ENCODE results near the gene C9. TPM values are rescaled to one million over a fixed set of nuclear protein-coding genes. Genes with fewer than 3 reads are reported as not detected.

The C9 gene
- total and polyA plus RNA-seq, 8 donors, result 0.58 TPM; not detected in 7

- ATAC-seq, result no peak
- H3K27ac ChIP-seq, result no peak overlapping the region
- DNase-seq, result no peak
Measured at GRCh38 chr5:39352170-39352569, 12.1 kb downstream of the C9 start.

GRCh38 chr5:39349484-39349883, 14.8 kb downstream of the C9 start:
- no peak for TF ChIP-seq CTCF (IDR thresholded peaks at IDR 0.05)
- no peaks in the 10 kb centered on the region for H3K36me3 ChIP-seq
- H3K27ac ChIP-seq, result no peak overlapping the region
- ATAC-seq, result no peak
- H3K4me3 ChIP-seq, result no peak overlapping the region
- no peaks in the 10 kb centered on the region for H3K27me3 ChIP-seq
- H3K4me1 ChIP-seq, result no peaks in the 10 kb centered on the region
- H3K9me3 ChIP-seq, result peaks cover 0 to 17% of the 10 kb centered on the region in 2 donors
- intact Hi-C loops (cut with DNase I), result no loop called here
- DNase-seq, result no peak

More at GRCh38 chr5:39352170-39352569, 12.1 kb downstream of the C9 start:
- Histone ChIP-seq H3K4me3 (no peak overlapping the region), H3K9me3 (peaks cover 0 to 17% of the 10 kb centered on the region in 2 donors), H3K4me1 (no peaks in the 10 kb centered on the region), H3K36me3 (no peaks in the 10 kb centered on the region), H3K27me3 (no peaks in the 10 kb centered on the region)
- TF ChIP-seq CTCF (IDR thresholded peaks at IDR 0.05), result no peak
- intact Hi-C loops (cut with DNase I), result no loop called here

GRCh38 chr5:39342460-39342859, 21.8 kb downstream of the C9 start:
- DNase-seq (no peak), ATAC-seq (no peak)
- no peaks in the 10 kb centered on the region for H3K9me3 ChIP-seq
- intact Hi-C loops (cut with DNase I), result no loop called here
- H3K27ac ChIP-seq, result no peak overlapping the region
- no peak for TF ChIP-seq CTCF (IDR thresholded peaks at IDR 0.05)
- H3K4me3 ChIP-seq, result no peak overlapping the region
- no peaks in the 10 kb centered on the region for H3K4me1 ChIP-seq
- H3K27me3 ChIP-seq, result no peaks in the 10 kb centered on the region
- H3K36me3 ChIP-seq, result no peaks in the 10 kb centered on the region

- Histone ChIP-seq H3K4me1 (no peaks in the 10 kb centered on the region), H3K27me3 (no peaks in the 10 kb centered on the region), H3K9me3 (no peaks in the 10 kb centered on the region), H3K4me3 (no peak overlapping the region), H3K36me3 (no peaks in the 10 kb centered on the region), H3K27ac (no peak overlapping the region)
- DNase-seq (no peak), ATAC-seq (no peak)
- intact Hi-C loops (cut with DNase I), result no loop called here
- TF ChIP-seq CTCF (IDR thresholded peaks at IDR 0.05), result no peak
Measured at GRCh38 chr5:39341896-39342295, 22.4 kb downstream of the C9 start.

- Histone ChIP-seq H3K27me3 (no peaks in the 10 kb centered on the region), H3K27ac (no peak overlapping the region), H3K9me3 (no peaks in the 10 kb centered on the region), H3K4me1 (no peaks in the 10 kb centered on the region), H3K4me3 (no peak overlapping the region), H3K36me3 (no peaks in the 10 kb centered on the region)
- no peak for TF ChIP-seq CTCF (IDR thresholded peaks at IDR 0.05)
- DNase-seq (no peak), ATAC-seq (no peak)
- intact Hi-C loops (cut with DNase I), result no loop called here
Measured at GRCh38 chr5:39340506-39340905, 23.8 kb downstream of the C9 start.

Data from left lung (tissue), 10 donors.